A549 (cell line): ENCODE results near the gene OR52E5. TPM values are rescaled to one million over a fixed set of nuclear protein-coding genes. Genes with fewer than 3 reads are reported as not detected.

ENCODE experiments used
- ATAC-seq, 2 experiments: fragments of 200-7000 bp in 1 of 2; fragments of >200 bp in 1 of 2; cut with Nextera tagmentation in 1 of 2; cut with Tn5 transposase in 1 of 2; 3 replicates each; pipeline versions ENCODE4 v1.8.0 to v1.9.1; 2018 to 2020; ENCODE audit warnings: mild to moderate bottlenecking in 1 of 2, moderate library complexity in 1 of 2
- CTCF ChIA-PET: fragments of 300-600 bp; sonication (Branson Sonifier 250); formaldehyde crosslinking; extraction: SDS; loops from one replicate; lab custom pipeline; 2021; ENCODE audit warnings: antibody characterized with exemption, inconsistent platforms; lab: Yijun Ruan, JAX
- POLR2A ChIA-PET: fragments of 350-600 bp; formaldehyde crosslinking; extraction: SDS; loops from one replicate; lab custom pipeline; 2021; ENCODE audit warnings: antibody characterized with exemption, inconsistent platforms; lab: Yijun Ruan, JAX
- DNase-seq, 2 experiments: peaks; one replicate each; pipeline versions ENCODE4 v3.0.0 to v3.0.0-alpha.2; 2011 to 2016; ENCODE audit warnings: low read depth in 1 of 2, low spot score in 1 of 2
- FAIRE-seq: peaks from 2 replicates; lab custom pipeline; 2011; peaks lifted over from hg19 to GRCh38; lab: Jason Lieb, UNC
- H3K27ac ChIP-seq, 2 experiments: fragments of >200 bp; sonication (Bioruptor Twin); formaldehyde crosslinking; 3 replicates each; pipeline ENCODE4 v1.5.1; 2016 to 2017
- H3K4me1 ChIP-seq: fragments of >200 bp; sonication (Bioruptor Twin); formaldehyde crosslinking; 3 replicates; pipeline ENCODE4 v1.6.1; 2016
- H3K4me2 ChIP-seq: fragments of >200 bp; sonication (Bioruptor Twin); formaldehyde crosslinking; 3 replicates; pipeline ENCODE4 v1.6.1; 2016
- H3K4me3 ChIP-seq: fragments of >200 bp; sonication (Bioruptor Twin); formaldehyde crosslinking; 3 replicates; pipeline ENCODE4 v1.5.1; 2016
- H3K9me3 ChIP-seq: fragments of >200 bp; sonication (Bioruptor Twin); formaldehyde crosslinking; 3 replicates; pipeline ENCODE4 v1.6.1; 2016
- CEBPB ChIP-seq, 2 experiments: fragments of >200 bp in 1 of 2; sonication (Bioruptor Twin) in 1 of 2; formaldehyde crosslinking in 1 of 2; IDR thresholded peaks; 2 replicates each; pipeline ENCODE4 v1.6.1; 2012 to 2016
- CHD2 ChIP-seq: fragments of 150-350 bp; IDR thresholded peaks from 2 replicates; pipeline ENCODE4 v1.6.1; 2014; ENCODE audit warnings: low read length; ENCODE audit not compliant: partially characterized antibody
- CHD4 ChIP-seq: fragments of 200-600 bp; sonication (generic); IDR thresholded peaks from 2 replicates; pipeline ENCODE4 v1.6.1; 2016; ENCODE audit warnings: antibody characterized with exemption, mild to moderate bottlenecking, borderline replicate concordance
- EHF ChIP-seq: fragments of 250-450 bp; sonication (Bioruptor Pico); IDR thresholded peaks from 2 replicates; pipeline ENCODE4 v1.5.0; 2020; ENCODE audit warnings: mild to moderate bottlenecking
- ESRRA ChIP-seq: fragments of 150-350 bp; IDR thresholded peaks from 2 replicates; pipeline ENCODE4 v1.6.1; 2014; ENCODE audit warnings: mild to moderate bottlenecking, low read length, borderline replicate concordance
- FOSB ChIP-seq: fragments of 250-450 bp; sonication (Bioruptor Pico); IDR thresholded peaks from 2 replicates; pipeline ENCODE4 v1.5.0; 2020; ENCODE audit warnings: mild to moderate bottlenecking, moderate library complexity
- FOXS1 ChIP-seq: fragments of 250-450 bp; sonication (Bioruptor Pico); IDR thresholded peaks from 2 replicates; pipeline ENCODE4 v1.5.0; 2020; ENCODE audit warnings: mild to moderate bottlenecking, moderate library complexity
- HOXB13 ChIP-seq: fragments of 250-450 bp; sonication (Bioruptor Pico); IDR thresholded peaks from 2 replicates; pipeline ENCODE4 v1.5.0; 2020; ENCODE audit warnings: low read depth, mild to moderate bottlenecking, moderate library complexity
- KDM1A ChIP-seq: fragments of 200-600 bp; sonication (generic); IDR thresholded peaks from 2 replicates; pipeline ENCODE4 v1.6.1; 2016; ENCODE audit warnings: low read depth, mild to moderate bottlenecking
- KDM5A ChIP-seq: fragments of 200-600 bp; sonication (generic); IDR thresholded peaks from 2 replicates; pipeline ENCODE4 v1.6.1; 2016; ENCODE audit warnings: antibody characterized with exemption, mild to moderate bottlenecking
- MAFK ChIP-seq: fragments of 450-650 bp; IDR thresholded peaks from 2 replicates; pipeline ENCODE4 v1.6.1; 2014; ENCODE audit not compliant: partially characterized antibody
- MAZ ChIP-seq: fragments of 150-350 bp; IDR thresholded peaks from 2 replicates; pipeline ENCODE4 v1.6.1; 2014; ENCODE audit warnings: antibody characterized with exemption, low read depth, low read length, borderline replicate concordance
- MYC ChIP-seq: IDR thresholded peaks from 2 replicates; pipeline ENCODE4 v1.6.1; 2012; ENCODE audit warnings: mild to moderate bottlenecking, inconsistent platforms, low read length, improper control_type of control experiment, borderline replicate concordance
- NPAS2 ChIP-seq: fragments of 250-450 bp; sonication (Bioruptor Pico); IDR thresholded peaks from 2 replicates; pipeline ENCODE4 v1.8.0; 2022; ENCODE audit warnings: mild to moderate bottlenecking, moderate library complexity, borderline replicate concordance
- TFCP2L1 ChIP-seq: fragments of 250-450 bp; sonication (Bioruptor Pico); IDR thresholded peaks from 2 replicates; pipeline ENCODE4 v1.5.0; 2021; ENCODE audit warnings: mild to moderate bottlenecking
- WGBS: methylation state at CpG from one replicate; pipeline ENCODE4 v1.1.6; 2017; ENCODE audit errors: missing lambda C conversion rate; 5-methylcytosine and 5-hydroxymethylcytosine counted together
- polyA plus RNA-seq, 4 experiments: library from polyadenylated mRNA; depleted of rRNA in 3 of 4; stranded (reverse); fragments of >200 nt; fragmentation: RNase III in 1 of 4; extraction: RNeasy Plus Mini Kit Qiagen cat#74134 plus additional on column Dnase treatment in 1 of 4; gene quantifications; 2 replicates in 3 of 4; 3 replicates in 1 of 4; pipeline ENCODE4 v1.2.3, GENCODE V29; 2011 to 2017
- TF ChIP-seq, protein P1 (sequence below): fragments of 250-450 bp; sonication (Bioruptor Pico); IDR thresholded peaks from 2 replicates; pipeline ENCODE4 v1.5.0; 2021; ENCODE audit warnings: mild to moderate bottlenecking, moderate library complexity, borderline replicate concordance
- TF ChIP-seq, protein P2 (sequence below): IDR thresholded peaks from 2 replicates; pipeline ENCODE4 v1.6.1; 2012
- TF ChIP-seq, protein P3 (sequence below): fragments of 200-600 bp; sonication (generic); IDR thresholded peaks from 2 replicates; pipeline ENCODE4 v1.6.1; 2016; ENCODE audit warnings: antibody characterized with exemption, mild to moderate bottlenecking, moderate library complexity
- TF ChIP-seq, protein P4 (sequence below): fragments of 450-650 bp; IDR thresholded peaks from 2 replicates; pipeline ENCODE4 v1.6.1; 2014; ENCODE audit warnings: antibody characterized with exemption

Gene OR52E5
- polyA plus RNA-seq, 2 of the 4 experiments (the other 2 are of a cell fraction) = not detected

DNA sequence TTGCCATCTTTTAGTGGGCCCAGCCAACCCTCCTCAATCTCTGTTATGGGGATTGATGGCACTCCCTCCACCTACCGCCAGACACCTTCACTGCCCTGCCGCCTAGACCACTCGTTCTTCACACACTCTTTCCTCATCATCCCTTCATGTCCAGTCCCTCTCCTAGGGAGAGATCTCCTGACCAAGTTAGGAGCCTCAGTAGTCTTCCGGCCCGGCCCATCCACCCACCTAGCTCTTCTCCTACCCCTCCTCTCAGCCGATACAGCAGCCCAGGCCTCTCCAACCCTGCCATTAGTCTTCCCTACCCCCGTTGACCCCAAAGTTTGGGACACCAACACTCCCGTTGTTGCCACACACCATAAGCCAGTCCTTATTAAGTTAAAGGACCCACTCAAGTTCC, 38.1 kb downstream of the OR52E5 start (continued):
- no peak for TF ChIP-seq MAFK
- TF ChIP-seq KDM1A = no peak
- TF ChIP-seq FOSB (CRISPR knock-in tag) = no peak
- TF ChIP-seq EHF (CRISPR knock-in tag) = no peak
- TF ChIP-seq, protein P1, sequence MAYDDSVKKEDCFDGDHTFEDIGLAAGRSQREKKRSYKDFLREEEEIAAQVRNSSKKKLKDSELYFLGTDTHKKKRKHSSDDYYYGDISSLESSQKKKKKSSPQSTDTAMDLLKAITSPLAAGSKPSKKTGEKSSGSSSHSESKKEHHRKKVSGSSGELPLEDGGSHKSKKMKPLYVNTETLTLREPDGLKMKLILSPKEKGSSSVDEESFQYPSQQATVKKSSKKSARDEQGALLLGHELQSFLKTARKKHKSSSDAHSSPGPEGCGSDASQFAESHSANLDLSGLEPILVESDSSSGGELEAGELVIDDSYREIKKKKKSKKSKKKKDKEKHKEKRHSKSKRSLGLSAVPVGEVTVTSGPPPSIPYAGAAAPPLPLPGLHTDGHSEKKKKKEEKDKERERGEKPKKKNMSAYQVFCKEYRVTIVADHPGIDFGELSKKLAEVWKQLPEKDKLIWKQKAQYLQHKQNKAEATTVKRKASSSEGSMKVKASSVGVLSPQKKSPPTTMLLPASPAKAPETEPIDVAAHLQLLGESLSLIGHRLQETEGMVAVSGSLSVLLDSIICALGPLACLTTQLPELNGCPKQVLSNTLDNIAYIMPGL (CRISPR knock-in tag) = no peak
- TF ChIP-seq MAZ = no peak
- TF ChIP-seq ESRRA = no peak
- TF ChIP-seq, protein P2, sequence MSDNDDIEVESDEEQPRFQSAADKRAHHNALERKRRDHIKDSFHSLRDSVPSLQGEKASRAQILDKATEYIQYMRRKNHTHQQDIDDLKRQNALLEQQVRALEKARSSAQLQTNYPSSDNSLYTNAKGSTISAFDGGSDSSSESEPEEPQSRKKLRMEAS = no peak
- no peak for TF ChIP-seq FOXS1 (CRISPR knock-in tag)

DNA sequence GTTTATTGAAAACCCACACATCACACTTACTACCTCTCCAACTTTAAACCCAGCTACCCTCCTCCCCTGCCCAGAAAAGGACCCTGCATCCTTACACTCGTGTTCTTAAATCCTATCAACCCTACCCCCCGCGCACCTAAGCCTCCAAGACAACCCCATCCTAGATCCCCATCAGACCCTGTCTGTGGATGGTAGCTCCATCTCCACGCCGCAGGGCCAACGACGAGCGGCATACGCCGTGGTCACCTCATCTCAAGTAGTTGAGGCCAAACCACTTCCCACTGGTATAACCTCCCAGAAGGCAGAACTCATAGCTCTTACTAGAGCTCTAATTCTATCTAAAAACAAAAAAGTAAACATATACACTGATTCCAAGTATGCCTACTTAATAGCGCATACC, 39.7 kb downstream of the OR52E5 start:
- no peak for TF ChIP-seq CEBPB (IDR thresholded peaks at IDR 0.05)
- TF ChIP-seq, protein P3, sequence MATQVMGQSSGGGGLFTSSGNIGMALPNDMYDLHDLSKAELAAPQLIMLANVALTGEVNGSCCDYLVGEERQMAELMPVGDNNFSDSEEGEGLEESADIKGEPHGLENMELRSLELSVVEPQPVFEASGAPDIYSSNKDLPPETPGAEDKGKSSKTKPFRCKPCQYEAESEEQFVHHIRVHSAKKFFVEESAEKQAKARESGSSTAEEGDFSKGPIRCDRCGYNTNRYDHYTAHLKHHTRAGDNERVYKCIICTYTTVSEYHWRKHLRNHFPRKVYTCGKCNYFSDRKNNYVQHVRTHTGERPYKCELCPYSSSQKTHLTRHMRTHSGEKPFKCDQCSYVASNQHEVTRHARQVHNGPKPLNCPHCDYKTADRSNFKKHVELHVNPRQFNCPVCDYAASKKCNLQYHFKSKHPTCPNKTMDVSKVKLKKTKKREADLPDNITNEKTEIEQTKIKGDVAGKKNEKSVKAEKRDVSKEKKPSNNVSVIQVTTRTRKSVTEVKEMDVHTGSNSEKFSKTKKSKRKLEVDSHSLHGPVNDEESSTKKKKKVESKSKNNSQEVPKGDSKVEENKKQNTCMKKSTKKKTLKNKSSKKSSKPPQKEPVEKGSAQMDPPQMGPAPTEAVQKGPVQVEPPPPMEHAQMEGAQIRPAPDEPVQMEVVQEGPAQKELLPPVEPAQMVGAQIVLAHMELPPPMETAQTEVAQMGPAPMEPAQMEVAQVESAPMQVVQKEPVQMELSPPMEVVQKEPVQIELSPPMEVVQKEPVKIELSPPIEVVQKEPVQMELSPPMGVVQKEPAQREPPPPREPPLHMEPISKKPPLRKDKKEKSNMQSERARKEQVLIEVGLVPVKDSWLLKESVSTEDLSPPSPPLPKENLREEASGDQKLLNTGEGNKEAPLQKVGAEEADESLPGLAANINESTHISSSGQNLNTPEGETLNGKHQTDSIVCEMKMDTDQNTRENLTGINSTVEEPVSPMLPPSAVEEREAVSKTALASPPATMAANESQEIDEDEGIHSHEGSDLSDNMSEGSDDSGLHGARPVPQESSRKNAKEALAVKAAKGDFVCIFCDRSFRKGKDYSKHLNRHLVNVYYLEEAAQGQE = no peak
- TF ChIP-seq CHD2 = no peak
- TF ChIP-seq, protein P4, sequence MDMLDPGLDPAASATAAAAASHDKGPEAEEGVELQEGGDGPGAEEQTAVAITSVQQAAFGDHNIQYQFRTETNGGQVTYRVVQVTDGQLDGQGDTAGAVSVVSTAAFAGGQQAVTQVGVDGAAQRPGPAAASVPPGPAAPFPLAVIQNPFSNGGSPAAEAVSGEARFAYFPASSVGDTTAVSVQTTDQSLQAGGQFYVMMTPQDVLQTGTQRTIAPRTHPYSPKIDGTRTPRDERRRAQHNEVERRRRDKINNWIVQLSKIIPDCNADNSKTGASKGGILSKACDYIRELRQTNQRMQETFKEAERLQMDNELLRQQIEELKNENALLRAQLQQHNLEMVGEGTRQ = no peak
- no peak for TF ChIP-seq MYC
- TF ChIP-seq NPAS2 (CRISPR knock-in tag) = no peak
- TF ChIP-seq TFCP2L1 (CRISPR knock-in tag) = no peak
- TF ChIP-seq, protein P2 = no peak
- TF ChIP-seq FOXS1 (CRISPR knock-in tag) = no peak
- no peak for TF ChIP-seq KDM5A
- no peak for TF ChIP-seq HOXB13 (CRISPR knock-in tag)
- TF ChIP-seq CHD4 = no peak
- WGBS = 78% methylated on average over 11 of the region's 11 CpGs
- CTCF ChIA-PET = no interaction called here
- no peak for ATAC-seq
- no peaks in the 10 kb centered on the region for H3K4me1 ChIP-seq
- FAIRE-seq = no peak
- DNase-seq = no peak
- peaks cover 5% of the 10 kb centered on the region; the same call in 1 of the 3 replicates for H3K9me3 ChIP-seq
- POLR2A ChIA-PET = no interaction called here
- H3K4me3 ChIP-seq = no peak overlapping the region
- H3K4me2 ChIP-seq = no peak overlapping the region
- no peak overlapping the region for H3K27ac ChIP-seq
